OCI-LY3 (cell line): ENCODE measurements around the gene GLIS1.

ENCODE experiments used
- CTCF ChIP-seq: fragments of 200-600, 300-600 bp; sonication (generic); IDR thresholded peaks from 2 replicates; pipeline ENCODE4 v1.5.1; 2014; ENCODE audit warnings: antibody characterized with exemption, low read length, low read depth
- EZH2phosphoT487 ChIP-seq: fragments of 200-600 bp; shearing (Covaris generic); IDR thresholded peaks from 2 replicates; pipeline ENCODE4 v1.6.1; 2018; ENCODE audit warnings: antibody characterized with exemption, mixed run types, low read depth

DNA sequence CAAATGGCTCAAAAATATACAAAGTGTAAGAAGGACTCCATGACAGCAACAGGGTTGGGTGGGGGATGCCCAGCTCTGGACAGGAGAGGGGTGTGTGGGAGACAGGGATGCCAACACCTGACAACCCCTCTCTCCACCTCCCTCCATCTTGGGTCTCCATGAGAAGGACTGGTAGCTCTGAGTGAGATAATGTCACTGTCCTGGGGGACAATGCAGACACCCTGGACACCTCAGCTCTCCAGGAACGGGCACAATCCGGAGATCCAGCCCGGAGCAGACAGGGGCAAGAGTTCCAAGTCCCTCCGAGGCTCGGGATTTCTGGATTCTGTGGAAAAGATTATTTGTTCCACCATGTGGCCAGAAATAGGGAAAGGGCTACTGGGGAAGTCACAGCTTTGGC is 122.5 kb downstream of the GLIS1 start:
- no peak for TF ChIP-seq CTCF
- no peak for TF ChIP-seq EZH2phosphoT487
